ENCODE data around the gene PDILT.
"Not testable (repeated sequence)": the region's sequence is repeated elsewhere in the genome, so short reads cannot be mapped to it uniquely, and the experiment has no call there.

PDILT gene

GRCh38 chr16:20323591-20324117 lies 80.9 kb downstream of the PDILT start:
- Histone ChIP-seq H4K20me1 (ENCODE audit: insufficient read depth, low read length) (no peaks in the 10 kb centered on the region), H3K36me3 (ENCODE audit: insufficient read depth, low read length) (no peaks in the 10 kb centered on the region), H3K4me1 (ENCODE audit: insufficient read depth, low read length, severe bottlenecking) (no peaks in the 10 kb centered on the region), H3F3A (ENCODE audit: insufficient read depth, low read length) (no peaks in the 10 kb centered on the region), H3K79me2 (ENCODE audit: insufficient read depth, low read length) (no peaks in the 10 kb centered on the region), H3K27ac (ENCODE audit: low read depth, low read length, poor library complexity, severe bottlenecking) (no peak overlapping the region), H2AFZ (ENCODE audit: low read length) (no peak overlapping the region), H3K4me3 (ENCODE audit: low read depth, low read length, poor library complexity, severe bottlenecking) (no peak overlapping the region), H3K9me2 (ENCODE audit: low read depth, low read length) (no peaks in the 10 kb centered on the region), H3K9me3 (ENCODE audit: low read length) (no peaks in the 10 kb centered on the region), H3K4me2 (ENCODE audit: low read length) (no peak overlapping the region), H3K27me3 (ENCODE audit: insufficient read depth, low read length) (no peaks in the 10 kb centered on the region), H3K9ac (ENCODE audit: low read length) (no peak overlapping the region)
- TF ChIP-seq CTCF (IDR thresholded peaks at IDR 0.05; ENCODE audit: low read length) (no peak), EZH2 (IDR thresholded peaks at IDR 0.05; ENCODE audit: borderline replicate concordance, low read length) (no peak)

- Histone ChIP-seq H4K20me1 (ENCODE audit: insufficient read depth, low read length) (no peaks in the 10 kb centered on the region), H3K4me3 (ENCODE audit: low read depth, low read length, poor library complexity, severe bottlenecking) (no peak overlapping the region), H3K79me2 (ENCODE audit: insufficient read depth, low read length) (no peaks in the 10 kb centered on the region), H3K27me3 (ENCODE audit: insufficient read depth, low read length) (no peaks in the 10 kb centered on the region), H3K9me3 (ENCODE audit: low read length) (no peaks in the 10 kb centered on the region), H3K27ac (ENCODE audit: low read depth, low read length, poor library complexity, severe bottlenecking) (no peak overlapping the region), H3F3A (ENCODE audit: insufficient read depth, low read length) (no peaks in the 10 kb centered on the region), H3K4me1 (ENCODE audit: insufficient read depth, low read length, severe bottlenecking) (no peaks in the 10 kb centered on the region), H3K36me3 (ENCODE audit: insufficient read depth, low read length) (no peaks in the 10 kb centered on the region), H3K4me2 (ENCODE audit: low read length) (no peak overlapping the region), H3K9me2 (ENCODE audit: low read depth, low read length) (no peaks in the 10 kb centered on the region), H3K9ac (ENCODE audit: low read length) (no peak overlapping the region), H2AFZ (ENCODE audit: low read length) (no peak overlapping the region)
- TF ChIP-seq EZH2 (IDR thresholded peaks at IDR 0.05; ENCODE audit: borderline replicate concordance, low read length), result no peak
- TF ChIP-seq CTCF (IDR thresholded peaks at IDR 0.05; ENCODE audit: low read length), result no peak
Measured at GRCh38 chr16:20322696-20323095, 81.8 kb downstream of the PDILT start.

- Histone ChIP-seq H3K27me3 (ENCODE audit: insufficient read depth, low read length) (no peaks in the 10 kb centered on the region), H3K9me2 (ENCODE audit: low read depth, low read length) (no peaks in the 10 kb centered on the region), H3K9ac (ENCODE audit: low read length) (no peak overlapping the region), H3K79me2 (ENCODE audit: insufficient read depth, low read length) (no peaks in the 10 kb centered on the region), H3F3A (ENCODE audit: insufficient read depth, low read length) (no peaks in the 10 kb centered on the region), H3K36me3 (ENCODE audit: insufficient read depth, low read length) (no peaks in the 10 kb centered on the region), H3K9me3 (ENCODE audit: low read length) (no peaks in the 10 kb centered on the region), H4K20me1 (ENCODE audit: insufficient read depth, low read length) (no peaks in the 10 kb centered on the region), H3K4me2 (ENCODE audit: low read length) (no peak overlapping the region), H3K27ac (ENCODE audit: low read depth, low read length, poor library complexity, severe bottlenecking) (no peak overlapping the region), H2AFZ (ENCODE audit: low read length) (no peak overlapping the region), H3K4me1 (ENCODE audit: insufficient read depth, low read length, severe bottlenecking) (no peaks in the 10 kb centered on the region), H3K4me3 (ENCODE audit: low read depth, low read length, poor library complexity, severe bottlenecking) (no peak overlapping the region)
- TF ChIP-seq CTCF (IDR thresholded peaks at IDR 0.05; ENCODE audit: low read length) (no peak), EZH2 (IDR thresholded peaks at IDR 0.05; ENCODE audit: borderline replicate concordance, low read length) (no peak)
Measured at GRCh38 chr16:20321671-20322070, 82.9 kb downstream of the PDILT start.

- not testable (repeated sequence) for H3K4me1 ChIP-seq (ENCODE audit: insufficient read depth, low read length, severe bottlenecking); H3F3A ChIP-seq (ENCODE audit: insufficient read depth, low read length); H3K9me3 ChIP-seq (ENCODE audit: low read length); H3K27ac ChIP-seq (ENCODE audit: low read depth, low read length, poor library complexity, severe bottlenecking); H2AFZ ChIP-seq (ENCODE audit: low read length); H3K27me3 ChIP-seq (ENCODE audit: insufficient read depth, low read length); H3K9me2 ChIP-seq (ENCODE audit: low read depth, low read length); H4K20me1 ChIP-seq (ENCODE audit: insufficient read depth, low read length); H3K4me3 ChIP-seq (ENCODE audit: low read depth, low read length, poor library complexity, severe bottlenecking); H3K79me2 ChIP-seq (ENCODE audit: insufficient read depth, low read length); H3K36me3 ChIP-seq (ENCODE audit: insufficient read depth, low read length); H3K4me2 ChIP-seq (ENCODE audit: low read length); H3K9ac ChIP-seq (ENCODE audit: low read length)
Measured at GRCh38 chr16:20321051-20321450, 83.5 kb downstream of the PDILT start.

Data from OCI-LY1 (cell line).